CD14-positive monocyte (primary cell): Measurements from ENCODE around the gene AMBRA1. TPM values are rescaled to one million over a fixed set of nuclear protein-coding genes. Genes with fewer than 3 reads are reported as not detected.
"Not testable (repeated sequence)": the region's sequence is repeated elsewhere in the genome, so short reads cannot be mapped to it uniquely, and the experiment has no call there.

ENCODE experiments used
- DNase-seq, 3 donors: peaks; one replicate each; pipeline ENCODE4 v3.0.0-alpha.2; 2011 to 2022
- H2AFZ ChIP-seq: 2 replicates; pipeline ENCODE4 v1.6.0; 2012; ENCODE audit warnings: mild to moderate bottlenecking, low read depth, low read length, inconsistent platforms; ENCODE audit not compliant: insufficient read depth, poor library complexity, severe bottlenecking
- H3K27ac ChIP-seq, 2 donors: 1 replicate in 1 of 2; 2 replicates in 1 of 2; pipeline ENCODE4 v1.5.1; 2012 to 2013; ENCODE audit warnings: low read length in 2 of 2, control low read depth in 1 of 2, inconsistent platforms in 1 of 2, low read depth in 1 of 2, mild to moderate bottlenecking in 1 of 2
- H3K27me3 ChIP-seq, 2 donors: one replicate each; pipeline versions ENCODE4 v1.6.0 to v1.6.1; 2011 to 2013; ENCODE audit warnings: low read length in 2 of 2; ENCODE audit not compliant: control insufficient read depth in 2 of 2, insufficient read depth in 2 of 2
- H3K36me3 ChIP-seq, 2 donors: replicated peaks in 1 of 2; 1 replicate in 1 of 2; 2 replicates in 1 of 2; pipeline versions ENCODE4 v1.5.1 to v1.6.1; 2012 to 2013; ENCODE audit warnings: low read length in 2 of 2, control low read depth in 1 of 2, inconsistent platforms in 1 of 2, mild to moderate bottlenecking in 1 of 2; ENCODE audit not compliant: insufficient read depth in 2 of 2, control insufficient read depth in 1 of 2
- H3K4me1 ChIP-seq, 2 donors: 1 replicate in 1 of 2; 2 replicates in 1 of 2; pipeline versions ENCODE4 v1.5.1 to v1.6.1; 2012 to 2013; ENCODE audit warnings: low read length in 2 of 2, control low read depth in 1 of 2, inconsistent platforms in 1 of 2, mild to moderate bottlenecking in 1 of 2, moderate library complexity in 1 of 2; ENCODE audit not compliant: insufficient read depth in 2 of 2, control insufficient read depth in 1 of 2
- H3K4me2 ChIP-seq: replicated peaks from 2 replicates; pipeline ENCODE3; 2012; ENCODE audit warnings: low read length, moderate library complexity, mild to moderate bottlenecking; ENCODE audit not compliant: poor library complexity, severe bottlenecking; ENCODE audit errors: extremely low read depth
- H3K4me3 ChIP-seq, 3 experiments: fragments of 200-600 bp in 1 of 3; sonication (generic) in 1 of 3; replicated peaks in 1 of 3; 1 replicate in 2 of 3; 2 replicates in 1 of 3; pipeline ENCODE4 v1.5.1; 2011 to 2013; ENCODE audit warnings: low read length in 3 of 3, mild to moderate bottlenecking in 3 of 3, control low read depth in 2 of 3, low read depth in 2 of 3, inconsistent platforms in 1 of 3, moderate library complexity in 1 of 3
- H3K79me2 ChIP-seq: 2 replicates; pipeline ENCODE4 v1.6.0; 2012; ENCODE audit warnings: mild to moderate bottlenecking, control low read depth, inconsistent platforms, low read length, moderate library complexity; ENCODE audit not compliant: insufficient read depth
- H3K9ac ChIP-seq: 2 replicates; pipeline ENCODE4 v1.6.0; 2017; ENCODE audit warnings: low read length, mild to moderate bottlenecking; ENCODE audit not compliant: insufficient read depth, poor library complexity, severe bottlenecking
- H3K9me3 ChIP-seq, 2 donors: replicated peaks in 1 of 2; 1 replicate in 1 of 2; 2 replicates in 1 of 2; pipeline versions ENCODE4 v1.5.1 to v1.6.1; 2012 to 2013; ENCODE audit warnings: low read length in 2 of 2, control low read depth in 1 of 2; ENCODE audit not compliant: control insufficient read depth in 1 of 2, insufficient read depth in 1 of 2
- H4K20me1 ChIP-seq: 2 replicates; pipeline ENCODE4 v1.6.0; 2012; ENCODE audit warnings: mild to moderate bottlenecking, low read length, control low read depth, moderate library complexity; ENCODE audit not compliant: insufficient read depth
- H3K27ac Mint-ChIP-seq, 7 donors: one replicate each; pipeline ENCODE4 v1.8.0; 2020; ENCODE audit warnings: mild to moderate bottlenecking in 7 of 7, mixed read lengths in 7 of 7, moderate library complexity in 6 of 7, inconsistent platforms in 2 of 7
- H3K27me3 Mint-ChIP-seq, 3 donors: one replicate each; pipeline ENCODE4 v1.8.0; 2021 to 2022; ENCODE audit warnings: low read depth in 3 of 3, mild to moderate bottlenecking in 3 of 3, mixed read lengths in 3 of 3, moderate library complexity in 3 of 3, inconsistent platforms in 1 of 3
- H3K36me3 Mint-ChIP-seq, 2 donors: one replicate each; pipeline ENCODE4 v1.8.0; 2020; ENCODE audit warnings: mixed read lengths in 2 of 2, inconsistent platforms in 1 of 2, mild to moderate bottlenecking in 1 of 2
- H3K4me1 Mint-ChIP-seq: one replicate; pipeline ENCODE4 v1.8.0; 2020; ENCODE audit warnings: mild to moderate bottlenecking, mixed read lengths
- H3K4me3 Mint-ChIP-seq, 2 donors: one replicate each; pipeline ENCODE4 v1.8.0; 2020; ENCODE audit warnings: mild to moderate bottlenecking in 2 of 2, mixed read lengths in 2 of 2, moderate library complexity in 1 of 2
- H3K9me3 Mint-ChIP-seq, 7 donors: one replicate each; pipeline ENCODE4 v1.8.0; 2020 to 2022; ENCODE audit warnings: mixed read lengths in 7 of 7, mild to moderate bottlenecking in 6 of 7, moderate library complexity in 6 of 7, inconsistent platforms in 2 of 7
- WGBS: methylation state at CpG from one replicate; pipeline ENCODE4 v1.1.5; 2013; ENCODE audit warnings: missing lambda C conversion rate; ENCODE audit not compliant: insufficient coverage; 5-methylcytosine and 5-hydroxymethylcytosine counted together
- intact Hi-C, 2 donors: fragments of 100-400 bp; cut with micrococcal nuclease; formaldehyde crosslinking; loops; one replicate each; pipeline versions ENCODE4 v1.15.0 to v1.15.1; 2023
- polyA plus RNA-seq, 3 donors: library from polyadenylated mRNA; depleted of rRNA in 1 of 3; unstranded in 2 of 3; stranded (reverse) in 1 of 3; fragments of 300-500 nt in 2 of 3; fragments of >200 nt in 1 of 3; fragmentation: Illumina TruSeq in 2 of 3; gene quantifications; 1 replicate in 2 of 3; 2 replicates in 1 of 3; pipeline ENCODE4 v1.2.3, GENCODE V29; 2012 to 2021
- TF ChIP-seq, protein P1 (sequence below): fragments of 200-600 bp; IDR thresholded peaks from one replicate; pipeline ENCODE4 v1.8.0; 2022; ENCODE audit warnings: antibody characterized with exemption, mild to moderate bottlenecking

Gene AMBRA1
- polyA plus RNA-seq, 3 donors, result 2.1 to 6.1 (median 3.8) TPM

DNA sequence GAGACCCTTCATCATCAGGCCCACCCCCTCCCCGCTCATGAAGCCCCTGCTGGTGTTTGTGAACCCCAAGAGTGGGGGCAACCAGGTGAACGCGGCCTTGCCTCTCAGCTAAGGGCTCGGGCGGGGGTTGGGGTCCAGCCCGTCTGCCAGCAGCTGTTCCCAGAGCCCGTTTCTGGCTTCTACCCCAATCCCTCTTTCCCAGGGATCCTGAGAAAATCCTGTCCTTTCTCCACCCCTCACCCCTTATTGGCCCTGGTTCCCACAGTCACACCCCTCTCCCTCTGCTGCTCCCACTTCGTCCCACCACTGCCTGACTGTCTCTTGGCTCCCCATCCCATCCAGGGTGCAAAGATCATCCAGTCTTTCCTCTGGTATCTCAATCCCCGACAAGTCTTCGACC, 221.7 kb downstream of the AMBRA1 start:
- Mint-ChIP-seq H3K9me3 (peaks cover 0 to under 1% (median 0%) of the 10 kb centered on the region in 7 donors), H3K4me3 (no peak overlapping the region), H3K27ac (peak overlapping the region in 1 of 7 donors; percentile 46), H3K36me3 (peaks cover 75 to 96% of the 10 kb centered on the region in 2 donors), H3K4me1 (peaks cover 6% of the 10 kb centered on the region), H3K27me3 (peaks cover 0 to 5% (median 1%) of the 10 kb centered on the region in 3 donors)
- no peak for DNase-seq
- Histone ChIP-seq H3K79me2 (peaks cover 54% of the 10 kb centered on the region), H3K9me3 (no peaks in the 10 kb centered on the region), H4K20me1 (peaks cover 99% of the 10 kb centered on the region), H3K4me3 (no peak overlapping the region), H2AFZ (no peak overlapping the region), H3K27me3 (no peaks in the 10 kb centered on the region), H3K36me3 (peaks cover 95 to 96% of the 10 kb centered on the region in 2 donors), H3K27ac (no peak overlapping the region), H3K4me2 (no peak overlapping the region), H3K9ac (no peak overlapping the region), H3K4me1 (peaks cover 0 to 8% of the 10 kb centered on the region in 2 donors)
- TF ChIP-seq, protein P1, sequence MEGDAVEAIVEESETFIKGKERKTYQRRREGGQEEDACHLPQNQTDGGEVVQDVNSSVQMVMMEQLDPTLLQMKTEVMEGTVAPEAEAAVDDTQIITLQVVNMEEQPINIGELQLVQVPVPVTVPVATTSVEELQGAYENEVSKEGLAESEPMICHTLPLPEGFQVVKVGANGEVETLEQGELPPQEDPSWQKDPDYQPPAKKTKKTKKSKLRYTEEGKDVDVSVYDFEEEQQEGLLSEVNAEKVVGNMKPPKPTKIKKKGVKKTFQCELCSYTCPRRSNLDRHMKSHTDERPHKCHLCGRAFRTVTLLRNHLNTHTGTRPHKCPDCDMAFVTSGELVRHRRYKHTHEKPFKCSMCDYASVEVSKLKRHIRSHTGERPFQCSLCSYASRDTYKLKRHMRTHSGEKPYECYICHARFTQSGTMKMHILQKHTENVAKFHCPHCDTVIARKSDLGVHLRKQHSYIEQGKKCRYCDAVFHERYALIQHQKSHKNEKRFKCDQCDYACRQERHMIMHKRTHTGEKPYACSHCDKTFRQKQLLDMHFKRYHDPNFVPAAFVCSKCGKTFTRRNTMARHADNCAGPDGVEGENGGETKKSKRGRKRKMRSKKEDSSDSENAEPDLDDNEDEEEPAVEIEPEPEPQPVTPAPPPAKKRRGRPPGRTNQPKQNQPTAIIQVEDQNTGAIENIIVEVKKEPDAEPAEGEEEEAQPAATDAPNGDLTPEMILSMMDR, result no peak
- WGBS, result 91% methylated on average over 7 of the region's 10 CpGs
- intact Hi-C loops, result no loop called here

DNA sequence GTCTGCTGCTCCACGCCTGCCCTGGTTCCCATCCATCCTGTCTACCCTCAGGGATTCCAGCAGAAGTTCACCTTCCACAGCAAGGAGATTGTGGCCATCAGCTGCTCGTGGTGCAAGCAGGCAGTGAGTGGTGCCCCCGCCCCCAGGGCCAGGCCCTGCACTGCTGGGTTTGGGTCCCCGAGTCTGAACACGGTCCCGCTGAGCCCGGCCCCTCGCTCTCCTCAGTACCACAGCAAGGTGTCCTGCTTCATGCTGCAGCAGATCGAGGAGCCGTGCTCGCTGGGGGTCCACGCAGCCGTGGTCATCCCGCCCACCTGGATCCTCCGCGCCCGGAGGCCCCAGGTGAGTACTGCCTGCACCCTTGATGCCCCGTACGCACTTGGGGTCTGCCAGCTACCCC, 222.6 kb downstream of the AMBRA1 start:
- H3K27me3 ChIP-seq, H3K4me3 Mint-ChIP-seq, H3K4me2 ChIP-seq, intact Hi-C loops, H3K27me3 Mint-ChIP-seq, H3K4me1 Mint-ChIP-seq, H3K27ac ChIP-seq, H3K9me3 ChIP-seq, H3K4me3 ChIP-seq, H3K4me1 ChIP-seq, DNase-seq, H2AFZ ChIP-seq, H3K9me3 Mint-ChIP-seq, H3K9ac ChIP-seq: not testable (repeated sequence)
- peaks cover 63% of the 10 kb centered on the region for H3K79me2 ChIP-seq
- WGBS, result 86% methylated on average over 8 of the region's 19 CpGs
- Mint-ChIP-seq H3K36me3 (peaks cover 67 to 93% of the 10 kb centered on the region in 2 donors), H3K27ac (peak overlapping the region in 1 of 7 donors; percentile 19)
- H4K20me1 ChIP-seq, result peaks cover 99% of the 10 kb centered on the region
- H3K36me3 ChIP-seq, result peaks cover 90 to 96% of the 10 kb centered on the region in 2 donors
